Nucleus accumbens (tissue), 56 donors: ENCODE data around the gene CECR2.
A peak's percentile ranks its signal among the peaks of the same experiment; 100 is the strongest.

Experiments used
- DNase-seq, 56 donors: peaks; one replicate each; lab custom pipeline; 2025; lab: John Stamatoyannopoulos, UW

CECR2 gene

GRCh38 chr22:17562906-17563870 lies 193.9 kb downstream of the CECR2 start, which contains the start of gene SLC25A18:
TSS of gene SLC25A18 (plus strand) at chr22:17563498. CDS start at chr22:17579945, 16,447 bp downstream.
- DNase-seq = peak in 42 of 56 donors; percentile 24 to 86 (median 55)

GRCh38 chr22:17563936-17564391 lies 194.7 kb downstream of the CECR2 start:
- DNase-seq = peak in 24 of 56 donors; percentile 20 to 66 (median 36)

GRCh38 chr22:17566016-17566687 lies 196.9 kb downstream of the CECR2 start:
- peak in 2 of 56 donors; percentile 21 to 43 for DNase-seq

GRCh38 chr22:17566776-17567175 lies 197.5 kb downstream of the CECR2 start:
- no peak for DNase-seq

GRCh38 chr22:17569971-17570511 lies 200.8 kb downstream of the CECR2 start:
- DNase-seq = peak in 31 of 56 donors; percentile 17 to 73 (median 39)

GRCh38 chr22:17570851-17571631 lies 201.8 kb downstream of the CECR2 start:
- peak in 54 of 56 donors; percentile 20 to 93 (median 66) for DNase-seq

GRCh38 chr22:17575151-17575550 lies 205.9 kb downstream of the CECR2 start:
- no peak for DNase-seq

- DNase-seq = peak in 17 of 56 donors; percentile 8 to 59 (median 21)
These were observed 206.4 kb downstream of the CECR2 start for GRCh38 chr22:17575681-17576080.

- peak in 2 of 56 donors; percentile 27 to 32 for DNase-seq
These were observed 207.2 kb downstream of the CECR2 start for GRCh38 chr22:17576470-17576869.

- peak in 45 of 56 donors; percentile 20 to 88 (median 52) for DNase-seq
These were observed 209.0 kb downstream of the CECR2 start for GRCh38 chr22:17578136-17578754.

GRCh38 chr22:17579535-17579981 lies 210.3 kb downstream of the CECR2 start:
- DNase-seq = no peak

- DNase-seq = peak in 2 of 56 donors; percentile 25 to 35
These were observed 211.3 kb downstream of the CECR2 start for GRCh38 chr22:17580441-17581031.

- DNase-seq = no peak
These were observed 211.8 kb downstream of the CECR2 start for GRCh38 chr22:17581056-17581455.

- DNase-seq = no peak
These were observed 212.4 kb downstream of the CECR2 start for GRCh38 chr22:17581631-17582030.

GRCh38 chr22:17583151-17583550 lies 213.9 kb downstream of the CECR2 start:
- DNase-seq = no peak

GRCh38 chr22:17586831-17587440 lies 217.7 kb downstream of the CECR2 start:
- no peak for DNase-seq

- no peak for DNase-seq
These were observed 218.4 kb downstream of the CECR2 start for GRCh38 chr22:17587629-17588028.

GRCh38 chr22:17588606-17589005 lies 219.3 kb downstream of the CECR2 start:
- DNase-seq = no peak
